GM10266 (cell line): ENCODE results near the gene AQP12B.
A peak's percentile ranks its signal among the peaks of the same experiment; 100 is the strongest.

ENCODE experiments used
- DNase-seq: peaks from one replicate; pipeline ENCODE4 v3.0.0; 2012; ENCODE audit errors: extremely low spot score
- CTCF ChIP-seq: IDR thresholded peaks from 2 replicates; pipeline ENCODE4 v1.5.1; 2012; ENCODE audit warnings: mild to moderate bottlenecking, low read depth; ENCODE audit not compliant: control insufficient read depth, insufficient read depth; ENCODE audit errors: missing control alignments

Gene AQP12B

DNA sequence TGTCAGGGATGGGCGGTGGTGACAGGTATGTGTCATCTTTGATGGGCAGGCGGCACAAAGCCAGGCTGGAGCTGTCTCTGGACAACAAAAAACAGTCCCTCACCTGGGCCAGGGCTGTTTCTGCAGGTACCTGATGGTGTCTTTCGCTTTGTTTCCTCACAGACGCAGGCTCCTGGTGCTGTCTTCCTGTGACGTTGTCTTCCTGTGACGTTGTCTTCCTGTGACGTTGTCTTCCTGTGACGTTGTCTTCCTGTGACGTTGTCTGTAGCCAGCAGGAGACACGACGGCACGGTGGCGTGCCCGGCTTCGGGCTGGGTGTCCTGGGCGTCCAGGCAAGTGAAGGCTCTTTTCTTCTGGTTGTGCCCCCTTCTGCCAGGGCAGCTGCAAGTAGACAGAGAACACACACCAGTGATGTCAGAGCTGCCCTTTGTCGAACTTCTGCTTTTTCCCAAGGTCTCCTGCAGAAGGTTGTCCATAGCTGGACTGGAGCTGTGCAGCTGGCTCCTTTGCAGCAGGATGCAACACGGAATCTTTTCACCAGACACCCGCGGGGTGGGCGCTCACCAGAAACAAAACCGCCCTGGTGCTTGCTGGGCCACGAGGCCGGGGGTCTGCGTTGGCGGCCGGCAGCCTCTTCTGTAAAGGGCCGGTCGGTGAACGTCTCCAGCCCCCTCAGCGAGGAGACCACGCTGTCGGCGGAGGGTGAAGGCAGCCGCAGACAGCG, 36.3 kb downstream of the AQP12B start:
- DNase-seq, result no peak
- no peak for TF ChIP-seq CTCF

DNA sequence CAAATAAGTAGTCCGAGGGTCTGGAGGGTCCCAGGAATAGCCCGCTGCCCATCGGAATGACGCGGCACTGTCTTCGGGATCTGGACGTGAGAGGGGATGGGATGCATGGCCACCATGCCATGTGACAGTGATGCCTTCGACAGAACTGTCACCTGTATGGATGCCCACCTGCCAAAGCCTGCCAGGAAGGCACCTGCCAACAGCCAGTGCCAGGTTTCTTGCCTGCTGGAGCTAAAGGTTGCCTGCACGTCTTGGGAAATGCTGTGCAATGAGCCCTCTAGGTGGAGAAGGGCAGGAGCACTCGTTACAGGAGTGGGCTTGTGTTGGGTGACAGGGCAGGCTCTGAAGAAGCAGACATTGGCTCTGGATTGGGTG, 36.9 kb downstream of the AQP12B start:
- TF ChIP-seq CTCF, result no peak

DNA sequence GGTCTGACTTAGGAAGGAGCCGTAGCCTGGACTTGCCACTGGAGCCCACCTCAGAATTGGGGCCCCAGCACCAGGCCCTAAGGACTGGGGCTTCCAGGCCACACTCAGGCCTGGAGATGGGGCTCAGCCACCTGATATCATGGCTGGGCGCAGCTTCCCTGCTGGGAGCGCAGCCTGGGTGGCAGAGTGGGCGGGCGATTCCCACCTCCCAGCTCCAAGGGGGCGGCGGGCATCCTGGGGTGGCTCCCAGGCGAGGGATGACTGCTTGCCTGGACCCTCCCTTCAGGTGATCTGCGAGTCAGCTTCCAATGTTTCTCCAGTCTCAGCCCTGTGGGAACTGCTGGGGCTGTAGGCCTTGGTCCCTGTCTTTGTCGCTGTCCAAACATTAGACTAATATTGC, 37.3 kb downstream of the AQP12B start:
- DNase-seq, result no peak
- no peak for TF ChIP-seq CTCF

More for the DNA sequence above, 36.9 kb downstream of the AQP12B start:
- DNase-seq, result no peak

GRCh38 chr2:240644859-240645301, 37.8 kb downstream of the AQP12B start:
- DNase-seq, result peak; percentile 24
- TF ChIP-seq CTCF, result no peak

DNA sequence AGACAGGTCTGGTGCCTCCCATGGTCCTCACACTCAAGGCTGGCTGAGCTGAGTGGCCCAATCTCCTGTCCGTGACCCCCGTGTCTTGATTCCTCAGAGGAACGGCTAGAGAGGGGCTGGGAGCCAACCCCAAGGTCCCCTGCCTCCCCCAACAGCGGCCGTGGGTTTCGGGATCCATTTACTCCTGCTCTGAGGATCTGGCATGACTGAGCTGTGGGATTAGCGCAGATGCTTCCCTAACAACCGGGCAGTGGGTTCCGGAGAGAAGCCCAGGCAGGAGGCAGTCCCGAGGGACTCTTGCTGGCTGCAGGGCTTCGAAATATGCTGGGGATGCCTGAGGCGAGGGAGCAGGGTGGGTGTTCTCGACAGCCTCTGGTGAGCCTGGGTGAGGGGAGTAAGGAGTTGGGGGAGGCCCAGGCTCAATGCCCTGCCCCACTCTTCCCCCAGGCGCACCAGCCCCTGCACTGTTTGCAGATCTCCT, 38.5 kb downstream of the AQP12B start:
- no peak for TF ChIP-seq CTCF
- peak; percentile 20 for DNase-seq

- TF ChIP-seq CTCF, result no peak
- DNase-seq, result no peak
Measured at GRCh38 chr2:240643811-240644150, 38.9 kb downstream of the AQP12B start.

- TF ChIP-seq CTCF, result no peak
- DNase-seq, result no peak
Measured at GRCh38 chr2:240643093-240643810, 39.4 kb downstream of the AQP12B start.
